Mucosa of rectum (tissue), 2 donors: ENCODE data around the gene PHF2.

Experiments
- H3K27ac ChIP-seq, 2 donors: one replicate each; pipeline ENCODE4 v1.7.0; 2013; ENCODE audit warnings: inconsistent platforms in 2 of 2, low read depth in 2 of 2, low read length in 2 of 2
- H3K27me3 ChIP-seq, 2 donors: one replicate each; pipeline ENCODE4 v1.7.0; 2013; ENCODE audit warnings: low read length in 2 of 2; ENCODE audit not compliant: control insufficient read depth in 2 of 2, insufficient read depth in 2 of 2
- H3K36me3 ChIP-seq, 2 donors: one replicate each; pipeline ENCODE4 v1.7.0; 2013; ENCODE audit warnings: low read length in 2 of 2; ENCODE audit not compliant: control insufficient read depth in 2 of 2, insufficient read depth in 2 of 2
- H3K4me1 ChIP-seq, 2 donors: one replicate each; pipeline ENCODE4 v1.7.0; 2013; ENCODE audit warnings: low read length in 2 of 2, mild to moderate bottlenecking in 1 of 2; ENCODE audit not compliant: control insufficient read depth in 2 of 2, insufficient read depth in 2 of 2
- H3K4me3 ChIP-seq, 2 donors: one replicate each; pipeline ENCODE4 v1.7.0; 2013; ENCODE audit warnings: low read length in 2 of 2
- H3K9ac ChIP-seq, 2 donors: one replicate each; pipeline ENCODE4 v1.7.0; 2013; ENCODE audit warnings: low read length in 2 of 2, low read depth in 1 of 2, mild to moderate bottlenecking in 1 of 2
- H3K9me3 ChIP-seq, 2 donors: one replicate each; pipeline ENCODE4 v1.7.0; 2013; ENCODE audit warnings: low read length in 2 of 2; ENCODE audit not compliant: control insufficient read depth in 2 of 2
- donor health status: healthy.
- donor health status: Normal muscosa, but diverticular disease.

The PHF2 gene

GRCh38 chr9:93600504-93600903 lies 24.1 kb downstream of the PHF2 start:
- Histone ChIP-seq H3K9me3 (no peaks in the 10 kb centered on the region), H3K4me1 (peaks cover 5 to 27% of the 10 kb centered on the region in 2 donors), H3K9ac (peak overlapping the region in 1 of 2 donors; percentile 45), H3K27me3 (no peaks in the 10 kb centered on the region), H3K27ac (no peak overlapping the region), H3K36me3 (no peaks in the 10 kb centered on the region), H3K4me3 (no peak overlapping the region)

- no peaks in the 10 kb centered on the region for H3K36me3 ChIP-seq
- H3K9me3 ChIP-seq: no peaks in the 10 kb centered on the region
- no peak overlapping the region for H3K4me3 ChIP-seq
- H3K27me3 ChIP-seq: no peaks in the 10 kb centered on the region
- H3K9ac ChIP-seq: no peak overlapping the region
- H3K27ac ChIP-seq: no peak overlapping the region
- peaks cover 5 to 27% of the 10 kb centered on the region in 2 donors for H3K4me1 ChIP-seq
Measured at GRCh38 chr9:93601063-93601462, 24.7 kb downstream of the PHF2 start.

GRCh38 chr9:93601666-93602065 lies 25.3 kb downstream of the PHF2 start:
- H3K27me3 ChIP-seq: no peaks in the 10 kb centered on the region
- H3K4me3 ChIP-seq: no peak overlapping the region
- H3K36me3 ChIP-seq: no peaks in the 10 kb centered on the region
- no peaks in the 10 kb centered on the region for H3K9me3 ChIP-seq
- peaks cover 5 to 27% of the 10 kb centered on the region in 2 donors for H3K4me1 ChIP-seq
- H3K27ac ChIP-seq: no peak overlapping the region
- no peak overlapping the region for H3K9ac ChIP-seq

GRCh38 chr9:93603011-93603410 lies 26.6 kb downstream of the PHF2 start:
- no peaks in the 10 kb centered on the region for H3K36me3 ChIP-seq
- no peaks in the 10 kb centered on the region for H3K9me3 ChIP-seq
- no peak overlapping the region for H3K9ac ChIP-seq
- H3K4me1 ChIP-seq: peaks cover 5 to 27% of the 10 kb centered on the region in 2 donors
- no peaks in the 10 kb centered on the region for H3K27me3 ChIP-seq
- no peak overlapping the region for H3K27ac ChIP-seq
- H3K4me3 ChIP-seq: no peak overlapping the region

- Histone ChIP-seq H3K27me3 (no peaks in the 10 kb centered on the region), H3K4me1 (peaks cover 5 to 21% of the 10 kb centered on the region in 2 donors), H3K36me3 (no peaks in the 10 kb centered on the region), H3K9me3 (no peaks in the 10 kb centered on the region), H3K27ac (no peak overlapping the region), H3K4me3 (no peak overlapping the region), H3K9ac (no peak overlapping the region)
Measured at GRCh38 chr9:93603906-93604326, 27.5 kb downstream of the PHF2 start.

- H3K27me3 ChIP-seq: no peaks in the 10 kb centered on the region
- H3K4me3 ChIP-seq: no peak overlapping the region
- H3K9ac ChIP-seq: no peak overlapping the region
- H3K9me3 ChIP-seq: no peaks in the 10 kb centered on the region
- no peaks in the 10 kb centered on the region for H3K36me3 ChIP-seq
- H3K27ac ChIP-seq: no peak overlapping the region
- H3K4me1 ChIP-seq: no peaks in the 10 kb centered on the region
Measured at GRCh38 chr9:93606187-93606586, 29.8 kb downstream of the PHF2 start.

GRCh38 chr9:93610206-93610605 lies 33.8 kb downstream of the PHF2 start:
- H3K9ac ChIP-seq: no peak overlapping the region
- H3K36me3 ChIP-seq: no peaks in the 10 kb centered on the region
- no peak overlapping the region for H3K4me3 ChIP-seq
- H3K4me1 ChIP-seq: no peaks in the 10 kb centered on the region
- H3K27ac ChIP-seq: no peak overlapping the region
- H3K9me3 ChIP-seq: no peaks in the 10 kb centered on the region
- H3K27me3 ChIP-seq: no peaks in the 10 kb centered on the region

- H3K4me3 ChIP-seq: no peak overlapping the region
- H3K9ac ChIP-seq: no peak overlapping the region
- no peaks in the 10 kb centered on the region for H3K4me1 ChIP-seq
- H3K27ac ChIP-seq: no peak overlapping the region
- no peaks in the 10 kb centered on the region for H3K36me3 ChIP-seq
- no peaks in the 10 kb centered on the region for H3K9me3 ChIP-seq
- H3K27me3 ChIP-seq: no peaks in the 10 kb centered on the region
Measured at GRCh38 chr9:93612052-93612795, 35.8 kb downstream of the PHF2 start.

GRCh38 chr9:93612796-93613154 lies 36.4 kb downstream of the PHF2 start:
- Histone ChIP-seq H3K36me3 (no peaks in the 10 kb centered on the region), H3K9me3 (no peaks in the 10 kb centered on the region), H3K4me3 (no peak overlapping the region), H3K27ac (no peak overlapping the region), H3K27me3 (no peaks in the 10 kb centered on the region), H3K4me1 (no peaks in the 10 kb centered on the region), H3K9ac (no peak overlapping the region)

- H3K27me3 ChIP-seq: no peaks in the 10 kb centered on the region
- no peak overlapping the region for H3K9ac ChIP-seq
- H3K9me3 ChIP-seq: no peaks in the 10 kb centered on the region
- H3K4me3 ChIP-seq: no peak overlapping the region
- H3K36me3 ChIP-seq: no peaks in the 10 kb centered on the region
- no peak overlapping the region for H3K27ac ChIP-seq
- no peaks in the 10 kb centered on the region for H3K4me1 ChIP-seq
Measured at GRCh38 chr9:93613174-93613573, 36.8 kb downstream of the PHF2 start.
